ENCODE results near the gene CYP4A22. TPM values are rescaled to one million over a fixed set of nuclear protein-coding genes. Genes with fewer than 3 reads are reported as not detected.

Gene CYP4A22
- total RNA-seq: not detected in 2 replicates

GRCh38 chr1:47137198-47137597 lies at the start of gene CYP4A22:
Gene CYP4A22 (plus strand): TSS chr1:47137441. CDS start chr1:47137486, 45 bp downstream.

GRCh38 chr1:47189844-47190508 lies 52.7 kb downstream of the CYP4A22 start, which contains the start of gene PDZK1IP1:
Gene PDZK1IP1 (minus strand): TSS chr1:47190036. CDS start chr1:47189932, 104 bp downstream.

Other genes starting within 250 kb of the CYP4A22 start
- not detected in 2 replicates for gene CYP4A11, start 196.0 kb upstream of the CYP4A22 start, total RNA-seq
- 0.43 TPM in 1 of 2 replicates, not detected in the other for gene CYP4X1, start 113.8 kb upstream of the CYP4A22 start, total RNA-seq
- not detected in 2 replicates for gene CYP4Z1, start 70.2 kb upstream of the CYP4A22 start, total RNA-seq
- not detected in 2 replicates for gene PDZK1IP1, start 52.6 kb downstream of the CYP4A22 start, total RNA-seq
- not detected in 2 replicates for gene TAL1, start 94.8 kb downstream of the CYP4A22 start, total RNA-seq
- gene STIL, start 176.7 kb downstream of the CYP4A22 start, total RNA-seq: 7.9 and 8.8 TPM in 2 replicates
- 56.9 and 88.7 TPM in 2 replicates for gene CMPK1, start 196.3 kb downstream of the CYP4A22 start, total RNA-seq